Measurements from ENCODE around the gene NUDT5. TPM values are rescaled to one million over a fixed set of nuclear protein-coding genes. Genes with fewer than 3 reads are reported as not detected.

The NUDT5 gene
- polyA plus RNA-seq, 1 donor from 2014 or later, result 44.2 TPM

GRCh38 chr10:12160664-12161063 is 35.0 kb downstream of the NUDT5 start:
- Histone ChIP-seq H3K4me2 (ENCODE audit: low read length) (no peak overlapping the region), H3K36me3 (ENCODE audit: insufficient read depth, low read length) (peaks cover 13% of the 10 kb centered on the region), H3F3A (ENCODE audit: insufficient read depth, low read length, poor library complexity, severe bottlenecking) (no peaks in the 10 kb centered on the region)

GRCh38 chr10:12158111-12158510 is 37.6 kb downstream of the NUDT5 start:
- Histone ChIP-seq H3K36me3 (ENCODE audit: insufficient read depth, low read length) (peaks cover 7% of the 10 kb centered on the region), H3F3A (ENCODE audit: insufficient read depth, low read length, poor library complexity, severe bottlenecking) (no peaks in the 10 kb centered on the region), H3K9me3 (ENCODE audit: low read length) (no peaks in the 10 kb centered on the region), H3K4me2 (ENCODE audit: low read length) (no peak overlapping the region), H3K27ac (ENCODE audit: low read length) (no peak overlapping the region), H3K9me2 (ENCODE audit: insufficient read depth, low read length) (no peaks in the 10 kb centered on the region), H3K79me2 (replicated peaks; ENCODE audit: insufficient read depth, low read length) (no peaks in the 10 kb centered on the region), H3K4me3 (ENCODE audit: low read length) (no peak overlapping the region), H2AFZ (ENCODE audit: low read depth, low read length) (no peak overlapping the region), H3K9ac (ENCODE audit: low read length) (no peak overlapping the region), H4K20me1 (ENCODE audit: insufficient read depth) (no peaks in the 10 kb centered on the region), H3K27me3 (ENCODE audit: insufficient read depth, low read depth, low read length) (no peaks in the 10 kb centered on the region)
- no peak for TF ChIP-seq SMC3 (conservative IDR thresholded peaks at IDR 0.05; ENCODE audit: poor library complexity)
- TF ChIP-seq CTCF (IDR thresholded peaks at IDR 0.05; ENCODE audit: poor library complexity, severe bottlenecking), result no peak
- TF ChIP-seq RAD21 (conservative IDR thresholded peaks at IDR 0.05), result no peak
- TF ChIP-seq POLR2AphosphoS5 (IDR thresholded peaks at IDR 0.05), result no peak
- no peak for TF ChIP-seq TAF1 (IDR thresholded peaks at IDR 0.05; ENCODE audit: low read depth)
- TF ChIP-seq EP300 (conservative IDR thresholded peaks at IDR 0.05; ENCODE audit: poor library complexity, severe bottlenecking), result no peak
- no peak for TF ChIP-seq REST (IDR thresholded peaks at IDR 0.05; ENCODE audit: borderline replicate concordance)

More at GRCh38 chr10:12160664-12161063, 35.0 kb downstream of the NUDT5 start:
- no peak overlapping the region for H3K9ac ChIP-seq (ENCODE audit: low read length)
- H3K9me2 ChIP-seq (ENCODE audit: insufficient read depth, low read length), result no peaks in the 10 kb centered on the region
- H3K4me3 ChIP-seq (ENCODE audit: low read length), result no peak overlapping the region
- H3K27me3 ChIP-seq (ENCODE audit: insufficient read depth, low read depth, low read length), result no peaks in the 10 kb centered on the region
- H3K79me2 ChIP-seq (replicated peaks; ENCODE audit: insufficient read depth, low read length), result no peaks in the 10 kb centered on the region
- H3K9me3 ChIP-seq (ENCODE audit: low read length), result no peaks in the 10 kb centered on the region
- no peaks in the 10 kb centered on the region for H4K20me1 ChIP-seq (ENCODE audit: insufficient read depth)
- no peak overlapping the region for H3K27ac ChIP-seq (ENCODE audit: low read length)
- no peak overlapping the region for H2AFZ ChIP-seq (ENCODE audit: low read depth, low read length)
- TF ChIP-seq REST (IDR thresholded peaks at IDR 0.05; ENCODE audit: borderline replicate concordance) (no peak), MXI1 (conservative IDR thresholded peaks at IDR 0.05; ENCODE audit: poor library complexity, severe bottlenecking) (no peak), RAD21 (conservative IDR thresholded peaks at IDR 0.05) (no peak), EP300 (conservative IDR thresholded peaks at IDR 0.05; ENCODE audit: poor library complexity, severe bottlenecking) (no peak), CTCF (IDR thresholded peaks at IDR 0.05; ENCODE audit: poor library complexity, severe bottlenecking) (no peak), SMC3 (conservative IDR thresholded peaks at IDR 0.05; ENCODE audit: poor library complexity) (no peak), TAF1 (IDR thresholded peaks at IDR 0.05; ENCODE audit: low read depth) (no peak), POLR2AphosphoS5 (IDR thresholded peaks at IDR 0.05) (no peak), EZH2 (IDR thresholded peaks at IDR 0.05; ENCODE audit: borderline replicate concordance, insufficient read depth, low read length, poor library complexity, severe bottlenecking) (no peak)
